Sigmoid colon (tissue), 4 donors: ENCODE measurements around the gene ASS1.

Experiments used
- CTCF ChIP-seq, 4 experiments: fragments of 450-650 bp in 3 of 4; fragments of 200-600 bp in 1 of 4; IDR thresholded peaks; one replicate each; pipeline ENCODE4 v1.5.1; 2016 to 2019; ENCODE audit warnings: antibody characterized with exemption in 4 of 4, mild to moderate bottlenecking in 3 of 4, moderate library complexity in 2 of 4
- EP300 ChIP-seq, 4 donors: sonication (generic); formaldehyde crosslinking; IDR thresholded peaks; one replicate each; pipeline ENCODE4 v1.6.1; 2017; ENCODE audit warnings: antibody characterized with exemption in 4 of 4
- POLR2A ChIP-seq, 2 donors: fragments of 450-650 bp; IDR thresholded peaks; one replicate each; pipeline ENCODE4 v1.6.1; 2016; ENCODE audit warnings: antibody characterized with exemption in 2 of 2, mild to moderate bottlenecking in 2 of 2, moderate library complexity in 2 of 2
- POLR2AphosphoS5 ChIP-seq, 4 donors: sonication (generic); formaldehyde crosslinking; IDR thresholded peaks; one replicate each; pipeline ENCODE4 v1.6.1; 2017; ENCODE audit warnings: antibody characterized with exemption in 4 of 4

- TF ChIP-seq POLR2AphosphoS5 (IDR thresholded peaks at IDR 0.05) (no peak), EP300 (IDR thresholded peaks at IDR 0.05) (no peak), CTCF (IDR thresholded peaks at IDR 0.05) (no peak), POLR2A (IDR thresholded peaks at IDR 0.05) (no peak)
These were observed 22.2 kb upstream of the ASS1 start for GRCh38 chr9:130422546-130422945.
